ENCODE measurements around the gene ARHGAP12.

DNA sequence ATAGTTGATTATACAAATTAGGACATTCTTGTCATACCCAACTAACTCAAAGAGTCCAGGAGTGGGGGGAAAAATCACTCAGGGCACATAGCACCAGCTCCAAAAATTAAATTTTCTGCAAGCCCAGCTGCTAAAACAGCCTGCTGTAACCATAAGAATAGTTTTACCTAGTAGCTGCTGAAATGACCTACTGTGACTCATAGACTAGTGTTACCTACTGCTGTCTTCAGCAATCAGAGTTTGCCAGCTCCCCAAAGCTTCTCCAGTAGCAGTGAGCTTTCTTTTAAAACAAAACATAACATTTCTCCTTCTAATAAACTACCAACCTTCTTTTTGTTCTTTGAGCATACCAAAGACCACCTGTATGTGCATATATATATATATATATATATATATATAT lies 4.2 kb upstream of the ARHGAP12 start:
- TF ChIP-seq, protein P1, sequence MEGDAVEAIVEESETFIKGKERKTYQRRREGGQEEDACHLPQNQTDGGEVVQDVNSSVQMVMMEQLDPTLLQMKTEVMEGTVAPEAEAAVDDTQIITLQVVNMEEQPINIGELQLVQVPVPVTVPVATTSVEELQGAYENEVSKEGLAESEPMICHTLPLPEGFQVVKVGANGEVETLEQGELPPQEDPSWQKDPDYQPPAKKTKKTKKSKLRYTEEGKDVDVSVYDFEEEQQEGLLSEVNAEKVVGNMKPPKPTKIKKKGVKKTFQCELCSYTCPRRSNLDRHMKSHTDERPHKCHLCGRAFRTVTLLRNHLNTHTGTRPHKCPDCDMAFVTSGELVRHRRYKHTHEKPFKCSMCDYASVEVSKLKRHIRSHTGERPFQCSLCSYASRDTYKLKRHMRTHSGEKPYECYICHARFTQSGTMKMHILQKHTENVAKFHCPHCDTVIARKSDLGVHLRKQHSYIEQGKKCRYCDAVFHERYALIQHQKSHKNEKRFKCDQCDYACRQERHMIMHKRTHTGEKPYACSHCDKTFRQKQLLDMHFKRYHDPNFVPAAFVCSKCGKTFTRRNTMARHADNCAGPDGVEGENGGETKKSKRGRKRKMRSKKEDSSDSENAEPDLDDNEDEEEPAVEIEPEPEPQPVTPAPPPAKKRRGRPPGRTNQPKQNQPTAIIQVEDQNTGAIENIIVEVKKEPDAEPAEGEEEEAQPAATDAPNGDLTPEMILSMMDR (IDR thresholded peaks at IDR 0.05), result no peak
- TF ChIP-seq EP300 (IDR thresholded peaks at IDR 0.05; ENCODE audit: borderline replicate concordance in 1 of 2, low read depth in 1 of 2, low read length in 1 of 2) (no peak), RCOR1 (IDR thresholded peaks at IDR 0.05; ENCODE audit: low read length) (no peak), YY1 (IDR thresholded peaks at IDR 0.05; ENCODE audit: low read depth) (no peak), SMC3 (IDR thresholded peaks at IDR 0.05; ENCODE audit: low read depth, low read length) (no peak), FOXM1 (IDR thresholded peaks at IDR 0.05; ENCODE audit: low read depth) (no peak), RFX5 (IDR thresholded peaks at IDR 0.05; ENCODE audit: low read length) (no peak), EZH2phosphoT487 (IDR thresholded peaks at IDR 0.05; ENCODE audit: borderline replicate concordance, low read depth) (no peak), POLR2AphosphoS5 (IDR thresholded peaks at IDR 0.05; ENCODE audit: low read depth, low read length) (no peak)
- TF ChIP-seq, protein P2, sequence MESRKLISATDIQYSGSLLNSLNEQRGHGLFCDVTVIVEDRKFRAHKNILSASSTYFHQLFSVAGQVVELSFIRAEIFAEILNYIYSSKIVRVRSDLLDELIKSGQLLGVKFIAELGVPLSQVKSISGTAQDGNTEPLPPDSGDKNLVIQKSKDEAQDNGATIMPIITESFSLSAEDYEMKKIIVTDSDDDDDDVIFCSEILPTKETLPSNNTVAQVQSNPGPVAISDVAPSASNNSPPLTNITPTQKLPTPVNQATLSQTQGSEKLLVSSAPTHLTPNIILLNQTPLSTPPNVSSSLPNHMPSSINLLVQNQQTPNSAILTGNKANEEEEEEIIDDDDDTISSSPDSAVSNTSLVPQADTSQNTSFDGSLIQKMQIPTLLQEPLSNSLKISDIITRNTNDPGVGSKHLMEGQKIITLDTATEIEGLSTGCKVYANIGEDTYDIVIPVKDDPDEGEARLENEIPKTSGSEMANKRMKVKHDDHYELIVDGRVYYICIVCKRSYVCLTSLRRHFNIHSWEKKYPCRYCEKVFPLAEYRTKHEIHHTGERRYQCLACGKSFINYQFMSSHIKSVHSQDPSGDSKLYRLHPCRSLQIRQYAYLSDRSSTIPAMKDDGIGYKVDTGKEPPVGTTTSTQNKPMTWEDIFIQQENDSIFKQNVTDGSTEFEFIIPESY (IDR thresholded peaks at IDR 0.05; ENCODE audit: borderline replicate concordance, low read depth), result no peak
